Measurements from ENCODE around the gene TRAPPC4.
"Not testable (repeated sequence)": the region's sequence is repeated elsewhere in the genome, so short reads cannot be mapped to it uniquely, and the experiment has no call there.

Gene TRAPPC4

DNA sequence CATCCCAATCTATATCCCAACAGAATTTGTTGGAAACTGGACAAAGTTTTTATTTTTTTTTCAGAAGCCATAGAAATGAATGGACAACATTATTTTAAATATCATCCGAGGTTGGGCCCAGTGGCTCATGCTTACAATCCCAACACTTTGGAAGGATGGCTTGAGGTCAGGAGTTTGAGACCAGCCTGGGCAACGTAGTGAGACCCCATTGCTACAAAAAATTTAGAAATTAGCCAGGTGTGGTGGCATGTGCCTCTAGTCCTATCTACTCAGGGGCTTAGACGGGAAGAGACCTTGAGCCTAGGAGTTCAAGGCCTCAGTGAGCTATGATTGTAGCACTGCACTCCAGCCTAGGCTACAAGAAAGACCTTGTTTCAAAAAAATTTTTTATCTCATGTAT lies 16.2 kb downstream of the TRAPPC4 start:
- DNase-seq, result no peak

DNA sequence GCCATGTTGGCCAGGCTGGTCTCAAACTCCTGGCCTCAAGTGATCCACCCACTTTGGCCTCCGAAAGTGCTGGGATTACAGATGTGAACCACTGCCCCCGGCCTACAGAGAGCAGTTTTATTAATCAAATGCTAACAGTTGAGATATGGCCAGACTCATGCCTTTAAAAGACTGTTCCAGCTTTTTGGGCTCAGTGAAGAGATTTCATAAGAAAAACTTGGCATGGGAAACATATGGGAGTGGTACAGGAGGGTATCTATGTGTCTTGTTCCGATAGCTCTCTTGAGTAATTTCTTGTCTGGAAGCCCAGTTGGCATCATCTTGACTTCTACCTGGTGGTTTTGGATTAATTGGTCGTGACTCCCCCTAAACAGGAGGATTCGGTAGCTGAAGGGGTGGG lies 20.3 kb downstream of the TRAPPC4 start:
- DNase-seq, result no peak

DNA sequence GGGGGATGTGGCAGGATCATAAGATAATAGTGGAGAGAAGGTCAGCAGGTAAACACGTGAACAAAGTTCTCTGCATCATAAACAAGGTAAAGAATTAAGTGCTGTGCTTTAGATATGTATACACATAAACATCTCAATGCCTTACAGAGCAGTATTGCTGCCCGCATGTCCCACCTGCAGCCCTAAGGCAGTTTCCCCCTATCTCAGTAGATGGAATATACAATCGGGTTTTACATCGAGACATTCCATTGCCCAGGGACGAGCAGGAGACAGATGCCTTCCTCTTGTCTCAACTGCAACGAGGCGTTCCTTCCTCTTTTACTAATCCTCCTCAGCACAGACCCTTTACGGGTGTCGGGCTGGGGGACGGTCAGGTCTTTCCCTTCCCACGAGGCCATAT lies 20.9 kb downstream of the TRAPPC4 start:
- DNase-seq, result not testable (repeated sequence)

GRCh38 chr11:119041821-119042514 lies 23.4 kb downstream of the TRAPPC4 start:
- no peak for DNase-seq

GRCh38 chr11:119042927-119043326 lies 24.4 kb downstream of the TRAPPC4 start:
- no peak for DNase-seq

GRCh38 chr11:119044708-119045107 lies 26.1 kb downstream of the TRAPPC4 start:
- no peak for DNase-seq

DNA sequence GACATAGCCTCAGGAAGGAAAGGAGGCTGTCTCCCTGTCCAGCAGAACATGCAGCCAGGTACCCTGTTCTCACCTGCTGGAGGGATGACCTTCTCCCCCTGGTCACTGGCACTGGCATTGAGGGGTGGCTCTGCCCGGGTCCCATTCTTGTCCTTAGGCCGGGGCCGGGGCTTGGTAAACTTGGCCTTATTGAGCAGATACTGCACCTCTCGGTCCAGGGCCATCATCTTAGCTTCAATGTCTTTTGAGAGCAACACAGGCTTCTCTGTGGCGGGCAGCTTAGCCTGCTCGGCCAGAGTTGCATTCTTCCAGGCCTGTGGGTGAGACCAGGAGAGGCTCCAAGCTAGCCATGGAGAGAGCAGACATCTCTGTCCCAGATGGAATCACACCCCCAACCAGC lies 27.9 kb downstream of the TRAPPC4 start:
- DNase-seq, result no peak

- no peak for DNase-seq
These were observed 28.6 kb downstream of the TRAPPC4 start for GRCh38 chr11:119047205-119047604.

GRCh38 chr11:119048644-119049043 lies 30.1 kb downstream of the TRAPPC4 start:
- DNase-seq, result no peak

- DNase-seq, result no peak
These were observed 30.5 kb downstream of the TRAPPC4 start for GRCh38 chr11:119049081-119049480.

DNA sequence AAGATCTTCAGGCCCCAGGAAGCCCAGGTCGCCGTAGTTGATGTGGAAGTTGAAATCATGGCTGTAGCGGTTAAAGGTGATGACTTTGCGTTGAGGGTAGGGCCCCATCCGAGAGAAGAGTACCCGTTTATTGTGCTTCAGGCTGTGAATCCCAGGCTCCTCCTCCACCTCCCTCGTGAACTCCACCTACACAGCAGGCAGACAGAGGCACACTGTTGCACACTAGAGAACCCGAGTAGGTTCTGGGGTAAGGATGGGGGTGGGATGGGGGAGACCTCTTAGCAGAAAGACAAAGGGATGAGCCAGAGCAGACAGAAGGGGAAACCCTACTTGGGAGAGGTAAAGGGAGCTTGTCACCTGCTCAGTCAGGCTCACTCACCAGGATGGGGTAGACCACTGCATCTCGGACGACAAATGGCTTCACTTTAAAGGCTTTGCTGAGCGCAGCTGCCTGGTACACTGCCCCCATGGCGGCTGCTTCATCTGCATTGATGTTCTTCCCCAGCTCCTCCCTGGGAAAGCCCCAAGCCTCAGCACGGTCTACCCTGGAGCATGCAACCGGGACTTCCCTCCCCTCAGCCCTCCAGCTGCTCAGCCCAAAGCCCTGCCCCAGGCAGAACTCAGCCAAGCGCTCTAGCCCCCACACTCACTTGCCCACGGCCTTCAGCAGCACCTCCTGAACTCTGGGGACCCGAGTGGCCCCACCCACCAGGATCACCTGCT lies 33.0 kb downstream of the TRAPPC4 start:
- no peak for DNase-seq

- no peak for DNase-seq
These were observed 33.7 kb downstream of the TRAPPC4 start for GRCh38 chr11:119052163-119052814.

DNA sequence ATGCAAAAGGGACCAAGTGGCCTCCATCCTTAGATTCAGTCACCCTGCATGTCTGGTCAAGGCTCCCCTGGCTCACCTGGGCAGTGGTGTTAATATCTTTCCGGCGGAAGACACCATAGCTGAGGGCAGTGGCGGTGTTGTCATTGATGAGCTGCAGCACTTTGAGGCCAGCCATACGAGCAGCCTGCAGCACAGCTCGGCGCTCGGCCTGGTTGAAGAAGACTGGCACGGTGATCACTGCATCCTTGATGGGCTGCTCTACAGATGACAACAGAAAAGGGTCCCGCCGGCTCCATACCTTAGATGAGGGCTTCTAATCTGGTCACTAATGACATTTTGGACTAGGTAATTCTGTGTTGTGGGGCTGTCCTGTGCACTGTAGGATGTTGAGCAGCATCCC lies 35.9 kb downstream of the TRAPPC4 start:
- no peak for DNase-seq

- no peak for DNase-seq
These were observed 37.3 kb downstream of the TRAPPC4 start for GRCh38 chr11:119055901-119056300.

DNA sequence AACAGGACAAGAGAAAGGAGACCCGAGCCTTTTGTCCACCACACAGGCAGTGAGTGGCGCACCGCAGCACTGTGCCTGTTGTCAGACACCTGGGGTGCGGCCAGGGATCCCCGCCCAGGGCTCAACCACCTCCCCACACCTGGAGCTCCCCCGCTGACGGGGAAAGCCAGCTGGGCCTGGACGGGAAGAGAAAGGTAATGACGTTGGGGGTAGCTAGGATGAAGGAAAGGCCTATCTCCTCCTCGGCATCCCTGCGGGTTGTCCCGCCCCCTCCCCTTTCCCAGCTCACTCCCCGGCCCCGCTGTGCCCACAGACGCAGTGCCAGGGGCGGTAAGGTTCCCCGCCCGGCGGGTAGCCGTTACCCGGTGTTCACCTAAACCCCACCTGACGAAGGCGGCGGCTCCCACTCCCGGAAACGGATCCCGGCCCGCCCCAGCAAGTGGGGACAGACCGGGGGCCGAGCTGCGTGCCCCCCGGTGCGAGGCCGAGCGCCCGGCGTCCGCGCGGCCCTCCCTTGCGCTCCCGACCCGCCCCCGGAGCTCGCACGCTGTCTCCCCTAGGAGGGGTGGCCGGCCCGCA lies 37.9 kb downstream of the TRAPPC4 start:
- no peak for DNase-seq

DNA sequence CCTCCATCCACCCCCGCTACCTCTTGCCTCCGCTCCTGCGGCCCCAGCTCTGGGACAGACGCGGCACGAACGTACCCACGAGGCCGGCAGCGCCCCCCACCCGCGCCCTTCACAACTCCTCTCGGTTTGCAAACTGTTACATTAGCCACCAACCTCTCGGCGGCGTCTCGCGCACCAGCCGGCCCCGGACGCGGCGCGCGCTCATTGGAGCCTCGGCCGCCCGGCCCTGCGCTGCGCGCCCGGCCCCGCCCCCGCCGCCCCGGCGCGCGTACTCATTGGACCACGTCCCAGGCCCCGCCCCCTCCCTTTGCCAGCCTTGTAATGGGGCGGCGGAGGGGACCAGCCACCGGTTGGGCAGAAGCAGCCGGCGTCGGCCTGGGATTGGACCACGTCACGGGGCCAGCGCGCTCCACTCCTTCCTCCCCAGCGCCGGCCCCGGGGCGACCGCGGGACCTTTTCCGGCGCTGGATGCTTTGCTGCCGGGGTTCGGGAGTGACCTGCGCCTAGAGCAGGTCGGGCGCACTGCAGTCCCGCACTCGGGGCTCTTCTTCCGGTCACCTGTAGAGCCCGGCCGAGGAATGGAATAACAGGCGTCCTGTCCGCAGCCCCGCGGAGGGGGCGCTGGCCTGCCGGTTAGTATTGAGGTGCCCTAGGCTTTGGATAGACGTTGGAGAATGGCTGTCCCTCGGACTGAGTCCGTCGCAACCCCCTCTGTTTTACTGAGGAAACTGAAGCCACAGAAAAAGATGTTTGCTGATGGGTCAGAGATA lies 38.6 kb downstream of the TRAPPC4 start, which contains the start of gene HYOU1:
Gene HYOU1 (minus strand): TSS at position 206 of the 770 bp plus-strand sequence. CDS start 1,045 bp downstream, outside the sequence.
- DNase-seq, result peak; percentile 85

DNA sequence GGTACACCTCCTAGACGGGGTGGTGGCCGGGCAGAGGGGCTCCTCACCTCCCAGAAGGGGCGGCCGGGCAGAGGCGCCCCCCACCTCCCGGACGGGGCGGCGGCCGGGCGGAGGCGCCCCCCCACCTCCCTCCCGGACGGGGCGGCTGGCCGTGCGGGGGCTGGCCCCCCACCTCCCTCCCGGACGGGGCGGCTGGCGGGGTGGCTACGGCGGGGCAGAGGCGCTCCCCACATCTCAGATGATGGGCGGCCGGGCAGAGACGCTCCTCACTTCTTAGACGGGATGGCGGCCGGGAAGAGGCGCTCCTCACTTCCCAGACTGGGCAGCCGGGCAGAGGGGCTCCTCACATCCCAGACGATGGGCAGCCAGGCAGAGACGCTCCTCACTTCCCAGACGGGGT lies 40.6 kb downstream of the TRAPPC4 start:
- DNase-seq, result not testable (repeated sequence)

DNA sequence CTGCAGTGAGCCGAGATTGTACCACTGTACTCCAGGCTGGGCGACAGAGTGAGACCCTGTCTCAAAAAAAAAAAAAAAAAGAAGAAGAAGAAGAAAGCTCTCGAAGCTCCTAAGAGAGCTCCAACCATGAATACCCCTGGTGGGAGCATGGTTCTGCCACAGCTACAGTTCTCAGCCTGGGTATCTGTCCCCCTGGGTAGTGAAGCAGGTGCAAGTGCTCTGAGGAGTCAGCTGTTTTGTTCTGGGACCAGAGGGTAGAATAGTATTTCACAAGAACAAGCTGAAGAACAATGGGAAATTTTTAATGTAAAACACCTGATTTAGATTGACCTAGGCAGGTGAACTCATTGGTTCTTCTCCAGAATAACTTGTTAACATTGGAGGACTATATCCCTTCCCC lies 42.7 kb downstream of the TRAPPC4 start:
- DNase-seq, result no peak

DNA sequence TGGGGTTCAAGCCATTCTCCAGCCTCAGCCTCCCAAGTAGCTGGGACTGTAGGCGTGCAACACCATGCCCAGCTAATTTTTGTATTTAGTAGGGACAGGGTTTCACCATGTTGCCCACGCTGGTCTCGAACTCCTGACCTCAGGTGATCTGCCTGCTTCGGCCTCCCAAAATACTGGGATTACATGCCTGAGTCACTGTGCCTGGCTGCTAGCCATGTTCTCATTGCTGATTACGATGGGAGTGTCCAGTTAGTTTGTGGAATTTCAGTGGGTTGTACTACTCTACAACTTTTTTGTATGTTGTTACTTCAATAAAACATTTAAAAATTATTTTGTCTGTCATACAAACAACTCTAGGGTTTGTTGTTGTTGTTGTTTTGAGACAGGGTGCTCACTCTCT lies 44.2 kb downstream of the TRAPPC4 start:
- DNase-seq, result no peak

GRCh38 chr11:119065369-119065768 lies 46.8 kb downstream of the TRAPPC4 start:
- no peak for DNase-seq

- peak; percentile 47 for DNase-seq
These were observed 49.0 kb downstream of the TRAPPC4 start, which contains the start of gene VPS11 for GRCh38 chr11:119067371-119068222. TSS of gene VPS11 (plus strand) at chr11:119067818. CDS start at chr11:119067824, 6 bp downstream.
